HG02763 (cell line): ENCODE data around the gene TSPAN14.

ENCODE experiments used
- ATAC-seq: cut with Tn5 transposase; IDR thresholded peaks from one replicate; pipeline ENCODE4 v1.9.1; 2021; ENCODE audit warnings: mild to moderate bottlenecking, moderate library complexity; ENCODE audit not compliant: unreplicated experiment

The TSPAN14 gene

GRCh38 chr10:80580638-80581468, 126.7 kb downstream of the TSPAN14 start:
- no peak for ATAC-seq

DNA sequence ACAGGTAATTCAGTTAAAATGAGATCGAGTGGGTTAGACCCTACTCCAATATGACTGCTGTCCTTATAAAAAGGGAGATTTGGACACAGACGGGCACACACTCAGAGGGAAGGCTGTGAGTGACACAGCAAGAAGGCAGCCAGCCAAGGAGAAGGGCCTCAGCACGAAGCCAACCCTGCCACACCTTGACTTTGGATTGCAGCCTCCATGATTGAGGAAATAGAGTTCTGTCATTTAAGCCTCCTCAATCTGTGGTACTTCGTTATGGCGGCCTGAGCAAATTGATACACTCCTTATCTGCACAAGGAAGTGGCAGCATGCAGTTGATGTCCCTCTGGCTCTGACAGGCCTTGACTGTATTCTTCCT, 127.3 kb downstream of the TSPAN14 start:
- no peak for ATAC-seq

DNA sequence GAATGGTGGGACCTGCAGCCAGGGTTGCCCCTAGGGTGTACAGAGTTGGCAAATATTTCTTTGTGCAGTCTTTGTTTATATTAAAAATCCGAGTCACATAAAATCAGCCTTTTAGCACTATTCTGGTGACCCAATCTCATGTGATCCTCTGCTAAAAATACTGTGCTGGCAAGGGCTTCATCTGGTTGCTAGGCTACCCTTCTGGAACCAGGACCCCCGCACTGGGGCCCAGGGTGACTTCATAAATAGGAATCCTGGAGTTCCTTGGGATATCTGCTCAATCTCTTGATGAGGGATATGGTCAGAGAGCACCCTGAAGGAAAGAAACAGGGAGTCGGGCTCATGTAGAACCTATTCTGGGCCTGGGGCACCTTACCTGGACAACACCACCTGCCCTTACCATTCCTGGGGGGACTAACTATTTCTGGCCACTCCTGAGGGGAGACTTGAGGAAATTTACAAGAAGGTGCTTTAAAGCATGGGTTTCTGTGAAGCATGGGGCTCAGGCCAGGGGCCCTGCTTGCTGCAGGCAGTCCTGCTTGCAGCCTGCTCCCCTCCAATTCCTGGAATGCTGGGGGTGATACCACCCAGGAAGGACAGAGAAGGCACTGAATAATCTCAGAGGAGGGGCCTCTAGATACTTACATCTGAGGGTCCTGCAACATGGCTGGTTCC, 128.3 kb downstream of the TSPAN14 start:
- ATAC-seq, result no peak
